Psoas muscle (tissue), 8 donors: ENCODE data around the gene R3HDML. TPM values are rescaled to one million over a fixed set of nuclear protein-coding genes. Genes with fewer than 3 reads are reported as not detected.

Experiments used
- ATAC-seq, 4 donors: fragments of 200-7000 bp; cut with Tn5 transposase; one replicate each; pipeline ENCODE4 v1.9.1; 2020; ENCODE audit warnings: moderate library complexity in 3 of 4, mild to moderate bottlenecking in 2 of 4
- DNase-seq, 2 donors: peaks; one replicate each; pipeline ENCODE4 v3.0.0-alpha.2; 2020
- H3K27ac ChIP-seq: fragments of 200-600 bp; one replicate; pipeline ENCODE4 v1.8.0; 2022
- H3K27me3 ChIP-seq, 3 donors: fragments of 200-600 bp in 1 of 3; one replicate each; pipeline versions ENCODE4 v1.6.1 to v1.8.0; 2013 to 2022; ENCODE audit warnings: low read length in 2 of 3, mild to moderate bottlenecking in 2 of 3, moderate library complexity in 1 of 3; ENCODE audit not compliant: insufficient read depth in 3 of 3
- H3K36me3 ChIP-seq, 2 donors: fragments of 200-600 bp in 1 of 2; one replicate each; pipeline versions ENCODE4 v1.6.1 to v1.8.0; 2013 to 2022; ENCODE audit warnings: low read depth in 1 of 2, mild to moderate bottlenecking in 1 of 2, moderate library complexity in 1 of 2; ENCODE audit not compliant: insufficient read depth in 1 of 2
- H3K4me1 ChIP-seq: fragments of 200-600 bp; one replicate; pipeline ENCODE4 v1.8.0; 2022
- H3K4me3 ChIP-seq: fragments of 200-600 bp; one replicate; pipeline ENCODE4 v1.8.0; 2022; ENCODE audit warnings: mild to moderate bottlenecking
- H3K9me3 ChIP-seq: fragments of 200-600 bp; one replicate; pipeline ENCODE4 v1.8.0; 2022
- WGBS, 3 donors: extraction: QIAGEN DNeasy Blood & Tissue Kit; methylation state at CpG; one replicate each; pipeline versions ENCODE4 v1.1.6 to v1.1.7; 2013; 5-methylcytosine and 5-hydroxymethylcytosine counted together
- intact Hi-C, 2 donors: fragments of 100-400 bp; cut with DNase I; formaldehyde crosslinking; loops; one replicate each; pipeline versions ENCODE4 v1.11.0 to v1.14.2; 2022
- polyA plus RNA-seq, 3 donors: library from polyadenylated mRNA; stranded (reverse); fragments of 200-250 nt; gene quantifications; one replicate each; pipeline ENCODE4 v1.2.3, GENCODE V29; 2013
- total RNA-seq, 4 donors: library from RNA; stranded (reverse); fragmentation: NEBNext Ultra II Directional in 2 of 4; extraction: Animal tissue kit (Norgen Biotek cat#: 25700) in 2 of 4; gene quantifications; one replicate each; pipeline versions ENCODE4 v1.2.1 to v1.2.4, GENCODE V29; 2021 to 2023
- TF ChIP-seq, protein P1 (sequence below): fragments of 200-600 bp; IDR thresholded peaks from one replicate; pipeline ENCODE4 v1.8.0; 2022; ENCODE audit warnings: antibody characterized with exemption
- donor health status: healthy with polysubstance abuse.
- donor health status: DM: no; HTN: no; CAD: no; lungs with moderate emphysema.
- donor health status: Bipolar disorder and iron deficiency.
- donor health status: healthy.
- donor health status: DM: yes; HTN: yes; CAD: no.
- donor health status: DM: no; HTN: no; CAD: no.
- donor health status: DM: no; HTN: no; CAD: no.
- donor health status: DM: yes; HTN: yes; CAD: no.

R3HDML gene
- total and polyA plus RNA-seq, 7 donors: not detected

DNA sequence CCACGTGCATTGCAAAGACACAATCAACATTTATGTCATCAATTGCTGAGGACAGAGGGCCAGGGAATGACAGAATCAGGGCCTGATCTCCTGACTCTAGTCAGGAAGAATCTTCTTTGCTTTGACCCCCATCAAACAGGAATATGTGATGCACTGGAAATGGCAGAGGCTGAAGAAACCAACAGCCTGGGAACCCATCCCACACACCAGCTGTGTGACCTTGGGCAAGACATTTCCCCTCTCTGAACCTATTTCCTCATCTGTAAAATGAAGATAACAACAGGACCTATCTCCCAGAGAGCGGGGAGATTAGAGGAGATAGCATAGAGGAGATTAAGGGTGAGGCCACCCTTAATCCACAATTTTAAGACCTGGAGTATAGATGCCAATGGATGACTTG is 20.2 kb downstream of the R3HDML start:
- no peak overlapping the region for H3K27ac ChIP-seq
- DNase-seq: no peak

DNA sequence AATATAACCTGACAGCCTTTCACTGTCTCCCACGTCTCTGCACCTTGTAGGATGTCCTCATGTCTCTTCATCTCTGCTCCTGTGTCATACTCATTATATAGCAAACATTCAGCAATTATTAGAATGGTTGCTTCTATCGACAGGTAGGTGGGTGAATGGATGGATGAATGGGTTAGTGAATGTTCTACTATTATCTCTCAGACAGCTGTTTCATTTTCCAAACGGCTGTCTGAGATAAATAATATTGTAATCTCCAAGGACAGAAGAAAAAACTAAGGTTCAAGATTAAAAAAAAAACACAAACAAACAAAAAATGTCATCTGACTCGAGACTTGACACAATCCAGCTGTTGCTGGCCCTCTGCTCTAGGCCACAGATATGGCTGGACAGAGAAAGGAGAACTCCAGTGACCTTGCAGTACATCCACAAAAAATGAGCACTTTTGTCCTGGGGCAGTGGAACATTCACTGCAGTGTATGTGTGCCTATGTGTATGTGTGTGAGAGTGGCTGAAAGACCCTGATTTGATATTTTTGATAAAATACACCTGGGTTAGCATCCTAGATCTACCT is 20.8 kb downstream of the R3HDML start:
- TF ChIP-seq, protein P1, sequence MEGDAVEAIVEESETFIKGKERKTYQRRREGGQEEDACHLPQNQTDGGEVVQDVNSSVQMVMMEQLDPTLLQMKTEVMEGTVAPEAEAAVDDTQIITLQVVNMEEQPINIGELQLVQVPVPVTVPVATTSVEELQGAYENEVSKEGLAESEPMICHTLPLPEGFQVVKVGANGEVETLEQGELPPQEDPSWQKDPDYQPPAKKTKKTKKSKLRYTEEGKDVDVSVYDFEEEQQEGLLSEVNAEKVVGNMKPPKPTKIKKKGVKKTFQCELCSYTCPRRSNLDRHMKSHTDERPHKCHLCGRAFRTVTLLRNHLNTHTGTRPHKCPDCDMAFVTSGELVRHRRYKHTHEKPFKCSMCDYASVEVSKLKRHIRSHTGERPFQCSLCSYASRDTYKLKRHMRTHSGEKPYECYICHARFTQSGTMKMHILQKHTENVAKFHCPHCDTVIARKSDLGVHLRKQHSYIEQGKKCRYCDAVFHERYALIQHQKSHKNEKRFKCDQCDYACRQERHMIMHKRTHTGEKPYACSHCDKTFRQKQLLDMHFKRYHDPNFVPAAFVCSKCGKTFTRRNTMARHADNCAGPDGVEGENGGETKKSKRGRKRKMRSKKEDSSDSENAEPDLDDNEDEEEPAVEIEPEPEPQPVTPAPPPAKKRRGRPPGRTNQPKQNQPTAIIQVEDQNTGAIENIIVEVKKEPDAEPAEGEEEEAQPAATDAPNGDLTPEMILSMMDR: no peak
- Histone ChIP-seq H3K4me1 (no peaks in the 10 kb centered on the region), H3K27me3 (peaks cover 0 to 15% (median 0%) of the 10 kb centered on the region in 3 donors), H3K4me3 (no peak overlapping the region), H3K36me3 (no peaks in the 10 kb centered on the region), H3K9me3 (no peaks in the 10 kb centered on the region), H3K27ac (no peak overlapping the region)
- ATAC-seq (no peak), DNase-seq (no peak)
- intact Hi-C loops: no loop called here
- 39 to 51% (median 48%) methylated on average over 4 of the region's 4 CpGs for WGBS, 3 donors

More for the DNA sequence above, 20.2 kb downstream of the R3HDML start:
- no peak for ATAC-seq
- H3K4me1 ChIP-seq: no peaks in the 10 kb centered on the region
- TF ChIP-seq, protein P1: no peak
- intact Hi-C loops: no loop called here
- no peak overlapping the region for H3K4me3 ChIP-seq
- peaks cover 0 to 17% (median 0%) of the 10 kb centered on the region in 3 donors for H3K27me3 ChIP-seq
- H3K36me3 ChIP-seq: no peaks in the 10 kb centered on the region
- H3K9me3 ChIP-seq: no peaks in the 10 kb centered on the region
- 61 to 70% (median 70%) methylated on average over 2 of the region's 2 CpGs for WGBS, 3 donors

DNA sequence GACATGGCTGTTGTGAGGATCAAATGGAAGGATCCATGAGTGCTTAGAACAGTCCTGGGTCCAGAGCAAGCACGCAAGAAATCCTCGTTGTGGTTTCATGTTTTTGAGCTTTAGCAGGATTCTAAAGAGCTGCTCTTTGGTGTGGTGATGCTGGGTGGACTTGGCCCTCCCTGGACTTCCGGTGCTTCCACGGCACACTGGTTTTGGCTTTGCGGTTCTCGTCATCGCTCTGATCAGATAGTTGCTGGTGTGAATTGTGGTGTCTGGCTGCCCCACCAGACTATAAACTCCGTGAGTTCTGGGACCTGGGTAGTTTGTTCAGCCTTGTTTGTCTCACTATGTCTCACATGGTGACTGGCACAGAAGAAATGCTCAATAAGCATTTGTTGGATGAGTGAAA is 21.9 kb downstream of the R3HDML start:
- intact Hi-C loops: no loop called here
- DNase-seq: no peak
- Histone ChIP-seq H3K27ac (no peak overlapping the region), H3K27me3 (peaks cover 0 to 9% (median 0%) of the 10 kb centered on the region in 3 donors), H3K4me1 (no peaks in the 10 kb centered on the region), H3K9me3 (no peaks in the 10 kb centered on the region), H3K4me3 (no peak overlapping the region), H3K36me3 (no peaks in the 10 kb centered on the region)
- TF ChIP-seq, protein P1: no peak
- no peak for ATAC-seq
- WGBS, 3 donors: 82 to 89% (median 83%) methylated on average over 8 of the region's 8 CpGs

DNA sequence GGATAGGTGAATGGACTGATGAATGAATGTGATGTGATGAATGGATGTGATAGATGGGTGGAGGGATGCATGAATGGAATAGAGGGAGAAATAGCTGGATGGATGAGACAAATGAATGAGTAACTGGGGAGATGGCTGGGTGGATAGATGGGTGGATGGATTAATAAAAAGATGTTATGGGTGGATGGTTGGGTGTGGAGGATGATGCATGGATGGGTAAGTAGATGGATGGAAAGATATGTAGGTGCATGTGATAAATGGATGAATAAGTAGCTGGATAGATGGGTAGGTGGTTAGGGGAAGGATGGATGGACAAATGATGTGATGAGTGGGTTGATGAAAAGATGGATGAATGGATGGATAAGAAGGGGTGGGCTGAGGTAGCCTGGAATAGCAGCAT is 23.4 kb downstream of the R3HDML start:
- no peaks in the 10 kb centered on the region for H3K36me3 ChIP-seq
- H3K4me1 ChIP-seq: no peaks in the 10 kb centered on the region
- no peaks in the 10 kb centered on the region for H3K9me3 ChIP-seq
- ATAC-seq: no peak
- H3K4me3 ChIP-seq: no peak overlapping the region
- peaks cover 0 to 9% (median 0%) of the 10 kb centered on the region in 3 donors for H3K27me3 ChIP-seq
- intact Hi-C loops: no loop called here
- TF ChIP-seq, protein P1: no peak
- H3K27ac ChIP-seq: no peak overlapping the region
- no peak for DNase-seq

DNA sequence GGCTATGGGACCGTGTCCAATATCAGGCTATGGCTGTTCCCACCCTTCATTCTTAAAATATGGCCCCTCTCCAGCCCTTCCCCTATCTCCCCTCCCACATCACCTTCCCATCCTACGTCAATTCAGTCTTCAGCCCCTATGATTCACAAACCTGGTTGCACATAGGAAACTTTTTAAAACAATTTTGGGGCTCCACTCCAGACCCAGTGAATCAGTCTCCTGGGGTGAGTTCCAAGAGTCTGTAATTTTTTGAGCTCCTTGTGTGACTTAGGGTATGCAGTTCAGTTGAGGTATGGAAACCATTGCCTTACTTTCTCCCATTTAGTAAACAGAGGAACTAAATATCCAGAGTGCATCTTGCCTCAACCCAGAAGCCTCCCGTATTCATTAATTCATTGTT is 24.2 kb downstream of the R3HDML start:
- Histone ChIP-seq H3K27ac (no peak overlapping the region), H3K27me3 (peaks cover 0 to 9% (median 0%) of the 10 kb centered on the region in 3 donors), H3K36me3 (no peaks in the 10 kb centered on the region), H3K4me1 (no peaks in the 10 kb centered on the region), H3K9me3 (no peaks in the 10 kb centered on the region), H3K4me3 (no peak overlapping the region)
- 49 to 82% (median 61%) methylated on average over 3 of the region's 3 CpGs for WGBS, 3 donors
- intact Hi-C loops: no loop called here
- DNase-seq: no peak
- TF ChIP-seq, protein P1: no peak
- no peak for ATAC-seq
